Umbilical cord (tissue), 2 donors: Measurements from ENCODE around the gene CEP55. TPM values are rescaled to one million over a fixed set of nuclear protein-coding genes. Genes with fewer than 3 reads are reported as not detected.
"Not testable (repeated sequence)": the region's sequence is repeated elsewhere in the genome, so short reads cannot be mapped to it uniquely, and the experiment has no call there.

ENCODE experiments used
- DNase-seq: peaks from one replicate; pipeline ENCODE4 v3.0.0-alpha.2; 2015; ENCODE audit warnings: low spot score
- total RNA-seq: library from RNA; depleted of rRNA; stranded (reverse); fragments of >200 nt; gene quantifications from one replicate; pipeline ENCODE4 v1.2.3, GENCODE V29; 2014; ENCODE audit warnings: low replicate concordance; ENCODE audit not compliant: insufficient read depth

CEP55 gene
- total RNA-seq: 8.7 TPM

DNA sequence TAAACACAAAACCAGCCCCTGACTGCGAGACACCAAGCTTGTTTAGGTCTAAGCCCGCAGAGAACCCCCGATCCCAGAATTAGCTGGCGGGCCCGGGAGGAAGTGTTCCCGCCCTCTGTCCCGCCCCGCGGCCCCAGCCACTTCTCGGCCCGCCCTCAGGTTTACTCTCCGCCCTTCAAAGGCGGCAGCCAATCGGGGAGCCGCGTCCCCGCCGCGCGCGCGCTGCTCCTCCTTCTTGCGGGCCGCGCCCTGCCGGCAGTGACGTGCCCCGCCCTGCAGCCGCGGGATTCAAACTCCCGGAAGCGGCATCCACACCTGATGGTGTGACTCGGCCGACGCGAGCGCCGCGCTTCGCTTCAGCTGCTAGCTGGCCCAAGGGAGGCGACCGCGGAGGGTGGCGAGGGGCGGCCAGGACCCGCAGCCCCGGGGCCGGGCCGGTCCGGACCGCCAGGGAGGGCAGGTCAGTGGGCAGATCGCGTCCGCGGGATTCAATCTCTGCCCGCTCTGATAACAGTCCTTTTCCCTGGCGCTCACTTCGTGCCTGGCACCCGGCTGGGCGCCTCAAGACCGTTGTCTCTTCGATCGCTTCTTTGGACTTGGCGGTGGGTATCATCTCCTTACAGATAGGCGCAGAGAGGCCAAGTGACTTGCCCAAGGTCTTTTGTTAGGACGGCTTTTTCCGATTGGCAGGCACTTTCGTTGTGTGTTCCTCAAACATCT lies at the start of gene CEP55:
Gene CEP55 (plus strand): TSS at position 291 of the 720 bp plus-strand sequence. CDS start 3,440 bp downstream, outside the sequence.
- DNase-seq: peak; percentile 97

DNA sequence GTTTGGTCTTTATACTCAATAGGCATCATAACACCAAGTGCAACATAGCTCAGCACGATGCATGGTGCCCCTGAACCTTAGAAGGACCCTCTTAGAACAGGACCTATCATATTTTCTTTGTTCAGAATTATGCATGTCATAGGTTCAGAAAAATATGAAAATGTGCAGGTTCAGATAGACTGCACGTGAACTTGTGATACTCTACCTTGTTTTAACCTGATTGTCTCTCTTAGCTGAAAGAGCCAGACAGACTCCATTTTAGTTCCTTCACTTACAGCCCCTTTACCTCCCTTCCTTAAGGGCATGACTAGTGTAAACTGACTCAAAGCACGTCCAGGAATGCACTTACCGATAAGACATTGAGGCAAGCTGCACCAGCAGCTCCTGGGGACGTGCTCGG lies 49.4 kb upstream of the CEP55 start:
- DNase-seq: no peak

DNA sequence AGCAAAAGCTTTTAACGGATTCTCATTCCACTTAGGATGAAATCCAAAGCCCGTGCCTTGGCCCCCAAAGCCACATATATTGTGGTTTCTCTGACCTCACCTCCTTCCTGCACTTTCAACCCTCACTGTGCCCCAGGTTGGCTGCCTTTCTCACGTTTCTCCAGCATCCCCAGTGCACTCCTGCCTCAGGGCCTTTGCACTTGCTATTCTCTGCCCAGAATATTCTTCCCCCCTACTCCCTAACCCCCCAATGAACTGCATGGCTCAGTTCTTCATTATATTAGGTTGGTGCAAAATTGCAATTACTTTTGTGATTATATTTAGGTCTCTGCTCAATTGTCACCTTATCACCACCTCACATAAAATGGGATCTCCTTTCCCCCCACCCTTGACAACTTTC lies 48.4 kb upstream of the CEP55 start:
- no peak for DNase-seq

DNA sequence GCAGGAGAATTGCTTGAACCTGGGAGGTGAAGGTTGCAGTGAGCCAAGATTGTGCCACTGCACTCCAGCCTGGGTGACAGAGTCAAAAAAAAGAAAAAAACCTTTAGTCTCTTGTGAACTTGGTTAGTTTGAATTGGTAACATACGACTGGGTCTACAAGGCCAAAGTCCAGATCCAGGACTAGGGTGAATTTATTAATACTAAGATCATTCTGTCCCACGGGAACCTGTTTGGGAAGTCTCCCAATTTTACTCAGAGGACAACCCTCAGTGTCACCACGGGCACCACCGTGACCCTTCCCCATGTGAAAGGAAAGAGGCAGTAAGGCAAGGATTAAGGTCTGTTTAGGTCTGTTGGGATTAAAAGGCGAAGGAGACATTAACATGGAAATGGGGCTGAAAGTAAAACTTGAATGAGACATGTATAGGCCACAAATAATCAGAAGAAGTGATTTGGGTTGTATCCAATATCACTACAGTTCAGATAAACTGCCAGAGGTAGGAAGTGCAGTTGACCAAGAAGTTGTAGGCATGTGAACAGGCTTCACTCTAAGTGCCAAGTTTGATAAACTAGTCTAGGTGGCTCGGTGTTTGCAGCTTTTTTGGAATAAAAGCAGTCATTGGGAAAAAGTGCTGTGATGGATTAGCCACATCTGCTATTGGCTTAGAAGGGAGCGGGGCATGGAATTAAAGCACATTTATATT lies 45.0 kb upstream of the CEP55 start:
- no peak for DNase-seq

DNA sequence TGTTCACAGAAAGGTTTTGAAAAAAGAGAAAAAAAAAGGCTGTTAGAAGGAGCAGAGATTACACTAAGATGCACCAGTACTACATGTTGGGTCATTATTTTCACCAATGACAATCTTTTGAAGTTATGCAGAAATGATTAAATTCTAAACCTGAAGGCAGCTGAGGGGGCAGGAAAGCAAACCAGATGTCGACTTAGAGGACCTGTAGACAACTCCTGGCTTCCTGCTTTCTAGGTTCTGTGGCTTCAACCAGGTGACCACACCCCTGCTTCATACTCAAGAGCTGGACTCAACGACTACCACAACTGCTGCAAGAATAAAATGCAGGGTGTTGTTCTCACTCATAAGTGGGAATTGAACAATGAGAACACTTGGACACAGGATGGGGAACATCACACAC lies 44.3 kb upstream of the CEP55 start:
- DNase-seq: no peak

DNA sequence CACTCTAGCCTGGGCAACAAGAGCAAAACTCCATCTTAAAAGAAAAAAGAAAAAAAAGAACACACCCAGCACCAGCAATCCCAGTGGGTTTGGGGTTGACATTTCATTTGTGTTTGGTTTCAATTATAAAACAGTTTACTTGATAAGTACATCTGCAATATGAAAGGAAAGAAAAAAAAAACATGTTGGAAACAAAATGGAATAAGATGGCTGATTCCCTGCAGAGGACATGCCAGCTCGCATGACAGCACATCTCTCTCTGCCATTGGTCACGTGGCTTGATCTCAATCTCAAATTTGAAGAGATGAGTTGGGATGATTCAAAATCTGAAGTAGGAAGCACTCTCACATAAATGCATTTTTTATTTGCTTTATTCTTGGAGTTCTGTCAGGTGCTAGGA lies 42.3 kb upstream of the CEP55 start:
- DNase-seq: no peak

DNA sequence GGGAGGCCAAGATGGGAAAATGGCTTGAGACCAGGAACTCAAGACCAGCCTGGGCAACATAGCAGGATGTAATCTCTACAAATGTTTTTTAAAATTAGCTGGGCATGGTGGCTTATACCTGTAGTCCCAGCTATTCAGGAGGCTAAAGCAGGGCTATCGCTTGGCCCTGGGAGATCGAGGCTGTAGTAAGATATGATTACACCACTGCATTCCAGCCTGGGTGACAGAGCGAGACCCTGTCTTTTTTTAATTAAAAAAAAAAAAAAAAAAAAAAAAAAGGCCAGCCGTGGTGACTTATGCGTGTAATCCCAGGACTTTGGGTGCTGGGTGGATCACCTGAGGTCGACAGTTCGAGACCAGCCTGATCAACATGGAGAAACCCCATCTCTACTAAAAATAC lies 41.7 kb upstream of the CEP55 start:
- DNase-seq: no peak

DNA sequence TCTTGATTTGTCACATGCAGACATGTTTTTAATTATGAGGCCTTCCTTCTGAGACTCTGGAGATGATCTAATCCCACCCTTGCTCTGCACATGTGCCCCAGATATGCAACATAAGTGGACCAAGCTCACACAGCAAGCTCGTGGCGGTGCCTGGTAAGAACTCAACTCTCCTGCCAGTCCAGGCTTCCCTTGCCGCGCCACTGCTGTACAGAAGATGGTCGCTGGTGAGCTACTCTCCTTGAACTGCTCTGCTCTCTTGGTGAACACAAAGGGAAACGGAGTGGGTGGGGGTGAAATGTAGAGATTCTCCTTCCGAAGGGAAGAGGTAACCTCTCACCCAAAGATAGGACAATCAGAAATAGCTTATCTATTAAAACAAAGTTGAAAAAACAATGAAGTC lies 39.9 kb upstream of the CEP55 start:
- DNase-seq: no peak

DNA sequence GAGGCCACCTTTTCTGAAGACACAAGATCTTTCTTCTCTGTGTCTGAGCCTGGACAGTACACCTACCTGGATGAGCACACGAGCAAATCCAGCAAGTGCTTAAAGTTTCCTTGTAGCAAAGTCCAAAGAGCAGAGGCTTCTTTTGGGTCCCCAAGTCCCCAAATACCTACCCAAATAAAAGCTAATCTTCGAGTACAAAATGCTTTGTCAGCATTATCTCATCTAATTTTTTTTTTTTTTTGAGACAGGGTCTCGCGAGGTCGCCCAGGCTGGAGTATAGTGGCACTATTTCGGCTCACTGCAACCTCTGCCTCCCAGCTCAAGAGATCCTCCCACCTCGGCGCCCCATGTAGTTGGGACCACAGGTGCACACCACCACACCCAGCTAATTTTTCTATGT lies 38.9 kb upstream of the CEP55 start:
- no peak for DNase-seq

DNA sequence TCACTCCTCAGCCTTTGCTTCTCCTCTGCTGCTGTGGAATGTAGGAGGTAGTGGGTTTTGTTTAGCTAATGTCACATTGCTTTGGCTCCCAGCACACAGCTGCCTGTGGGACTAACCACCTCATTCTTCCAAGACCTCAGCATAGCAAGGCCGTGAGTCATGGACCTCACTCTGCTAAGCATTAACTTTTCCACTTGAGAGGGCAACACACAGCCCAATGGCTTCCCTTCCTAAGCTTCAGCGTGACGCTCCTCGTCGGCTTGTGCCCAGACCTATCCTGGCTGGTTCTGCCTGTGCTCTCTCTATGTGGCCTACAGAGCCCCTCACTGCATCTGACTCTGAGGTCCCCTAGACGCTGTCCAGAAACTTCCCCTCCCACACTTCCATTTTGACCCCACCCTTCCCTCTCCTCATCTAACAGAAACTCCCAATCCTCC lies 37.6 kb upstream of the CEP55 start:
- peak; percentile 98 for DNase-seq

DNA sequence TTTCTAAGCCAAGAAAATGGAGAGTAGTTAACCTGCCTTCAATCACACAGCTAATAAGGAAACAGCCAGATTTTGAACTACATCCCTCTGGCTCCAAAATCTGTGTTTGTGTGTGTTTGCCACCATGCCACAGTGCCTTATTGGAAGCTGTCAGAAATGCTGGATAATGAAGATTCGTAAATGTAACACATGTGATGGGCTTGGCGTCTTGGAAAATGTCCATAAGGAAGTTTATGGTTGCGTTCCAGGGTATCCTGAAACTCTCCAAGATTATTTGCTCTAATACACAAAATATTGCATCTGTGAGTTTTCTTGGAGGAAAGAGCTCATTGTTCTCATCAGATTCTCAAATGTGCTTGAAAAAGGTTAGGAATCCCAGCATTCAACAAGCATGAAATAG lies 36.9 kb upstream of the CEP55 start:
- no peak for DNase-seq

DNA sequence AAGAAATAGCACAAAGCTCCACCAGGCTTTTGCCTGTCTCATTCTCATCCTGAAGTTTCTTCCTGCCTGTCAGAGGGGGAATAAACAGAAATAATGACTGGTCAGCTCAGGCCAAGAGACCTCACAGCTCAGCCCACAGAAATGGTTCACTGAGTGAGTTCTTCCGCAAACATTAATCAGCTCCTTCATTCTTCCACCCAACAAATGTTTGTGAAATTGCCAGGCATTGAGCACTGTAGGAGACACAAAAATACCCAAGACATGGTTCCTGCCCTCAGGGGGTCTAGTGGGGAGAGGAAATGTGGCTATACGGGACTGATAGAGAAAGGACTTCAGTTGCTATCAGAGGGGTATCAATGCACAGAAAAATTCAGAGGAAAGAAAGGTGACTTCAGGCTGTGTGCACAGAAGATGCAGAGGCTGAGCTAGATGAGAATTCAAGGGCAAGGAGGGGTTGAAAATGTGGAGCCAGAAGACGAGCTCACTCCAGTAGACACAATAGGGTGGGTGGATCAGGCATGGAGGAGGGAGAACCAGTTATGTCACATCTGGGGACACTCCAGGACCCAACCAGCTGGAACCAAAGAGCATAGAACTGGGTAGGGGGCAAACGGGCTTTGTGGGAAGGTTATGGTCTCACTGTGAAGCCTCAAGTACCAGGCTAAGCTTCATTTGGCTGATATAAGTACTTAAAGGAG lies 35.2 kb upstream of the CEP55 start:
- no peak for DNase-seq

DNA sequence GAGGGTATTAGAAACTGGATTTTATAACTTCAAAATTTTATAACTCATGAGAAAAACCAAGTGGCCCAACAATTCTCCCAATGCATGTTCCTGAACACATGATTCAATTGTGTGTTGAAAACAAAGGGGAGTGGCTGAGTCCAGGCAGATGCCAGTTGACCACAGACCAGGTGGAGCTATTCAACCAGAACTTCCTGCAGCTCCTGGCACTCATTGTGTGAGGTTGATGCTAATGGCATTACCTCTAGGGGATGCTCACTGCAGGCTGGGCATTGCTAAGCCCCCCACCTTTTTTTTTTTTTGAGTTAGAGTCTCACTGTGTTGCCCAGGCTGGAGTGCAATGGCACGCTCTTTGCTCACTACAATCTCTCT lies 34.6 kb upstream of the CEP55 start:
- DNase-seq: no peak

DNA sequence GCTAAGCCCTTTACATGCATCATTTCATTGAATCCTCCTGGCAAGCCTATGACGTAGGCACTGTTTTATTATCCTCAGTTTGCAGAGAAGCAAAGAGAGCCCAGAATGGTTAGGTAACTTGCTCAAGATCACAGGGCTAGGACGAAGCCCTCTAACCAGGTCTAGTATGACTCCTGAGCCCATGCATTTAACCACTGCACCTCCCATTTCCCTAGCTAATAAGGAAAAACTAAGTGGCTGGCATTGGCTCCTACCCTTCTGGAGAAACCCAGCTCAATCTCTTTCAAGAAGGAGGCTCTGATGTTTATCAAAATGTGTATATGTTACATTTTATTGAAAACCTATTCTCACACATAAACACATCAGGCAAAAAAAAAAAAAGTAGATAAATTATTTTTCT lies 34.0 kb upstream of the CEP55 start:
- no peak for DNase-seq

DNA sequence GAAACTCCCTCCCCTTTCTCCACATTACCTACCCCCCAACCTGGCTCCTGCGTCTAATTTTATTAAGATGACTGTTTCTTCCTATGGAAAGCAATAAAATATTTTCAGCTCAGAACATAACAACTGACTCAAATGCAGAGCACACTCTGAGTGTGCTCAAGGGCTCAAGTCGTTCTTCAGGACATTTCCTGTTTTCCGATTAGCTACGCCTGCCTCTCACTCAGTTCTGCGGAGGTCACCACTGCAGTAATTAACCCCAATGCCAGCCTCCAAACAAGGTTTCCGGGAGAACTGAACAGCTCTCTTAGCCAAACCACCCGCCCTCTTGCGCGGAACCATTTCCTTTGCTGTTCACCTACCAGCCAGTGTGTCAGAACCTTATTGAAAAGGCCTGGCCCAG lies 33.5 kb upstream of the CEP55 start:
- peak; percentile 71 for DNase-seq

DNA sequence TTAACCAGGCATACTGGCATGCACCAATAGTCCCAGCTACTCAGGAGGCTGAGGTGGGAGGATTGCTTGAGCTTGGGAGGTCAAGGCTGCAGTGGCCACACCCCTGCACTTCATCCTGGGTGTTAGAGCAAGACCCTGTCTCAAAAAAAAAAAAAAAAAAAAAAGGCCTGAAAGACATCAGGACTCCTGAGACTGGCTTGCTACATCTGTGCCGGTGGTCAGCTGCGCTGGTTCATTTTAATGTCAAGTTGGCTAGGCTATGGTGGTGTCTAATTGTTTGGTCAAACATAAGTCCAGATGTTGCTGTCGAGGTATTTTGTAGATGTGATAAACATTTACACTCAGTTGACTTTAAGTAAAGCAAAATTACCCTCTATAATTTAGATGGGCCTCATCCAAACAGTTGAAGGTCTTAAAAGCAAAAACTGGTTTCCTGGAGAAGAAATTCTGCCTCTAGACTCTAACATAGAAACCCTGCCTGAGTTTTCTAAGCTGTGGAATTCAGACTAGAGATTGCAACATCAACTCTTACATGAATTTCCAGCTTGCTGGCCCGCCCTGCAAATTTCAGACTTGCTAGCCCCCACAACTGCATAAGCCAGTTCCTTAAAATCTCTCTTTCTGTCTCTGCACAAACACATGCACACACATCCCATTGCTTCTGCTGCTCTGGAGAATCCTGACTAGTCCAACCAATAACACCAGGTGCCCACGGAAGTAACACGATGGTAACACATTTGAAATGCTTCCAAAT lies 32.5 kb upstream of the CEP55 start:
- DNase-seq: peak; percentile 80

DNA sequence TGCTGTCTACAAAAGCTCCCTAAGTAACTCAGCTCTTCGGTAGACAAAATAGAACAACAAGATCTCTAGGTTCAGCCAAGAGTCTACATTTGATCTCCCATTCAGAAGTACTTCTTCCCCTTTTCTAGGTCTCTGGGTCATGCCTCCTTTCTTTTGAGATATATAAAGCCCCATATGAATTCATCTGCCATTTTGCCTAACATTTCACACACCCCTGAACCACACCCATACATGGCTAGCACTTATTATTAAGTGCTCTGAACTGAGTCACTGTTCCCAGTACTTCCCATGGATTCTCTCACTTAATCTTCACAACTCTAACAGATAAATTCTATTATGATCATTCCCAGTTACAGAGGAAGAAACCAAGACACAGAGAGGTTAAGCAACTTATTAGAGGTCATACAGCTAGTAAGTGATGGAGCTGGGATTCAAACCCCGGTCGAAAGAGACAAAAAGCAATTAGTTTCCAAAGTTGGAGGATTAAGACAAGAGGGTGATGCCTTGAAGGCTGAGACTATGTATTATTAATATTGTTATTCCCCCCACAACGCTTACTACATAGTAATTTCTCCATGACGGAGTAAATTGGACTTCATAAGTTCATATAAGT lies 31.5 kb upstream of the CEP55 start:
- no peak for DNase-seq

DNA sequence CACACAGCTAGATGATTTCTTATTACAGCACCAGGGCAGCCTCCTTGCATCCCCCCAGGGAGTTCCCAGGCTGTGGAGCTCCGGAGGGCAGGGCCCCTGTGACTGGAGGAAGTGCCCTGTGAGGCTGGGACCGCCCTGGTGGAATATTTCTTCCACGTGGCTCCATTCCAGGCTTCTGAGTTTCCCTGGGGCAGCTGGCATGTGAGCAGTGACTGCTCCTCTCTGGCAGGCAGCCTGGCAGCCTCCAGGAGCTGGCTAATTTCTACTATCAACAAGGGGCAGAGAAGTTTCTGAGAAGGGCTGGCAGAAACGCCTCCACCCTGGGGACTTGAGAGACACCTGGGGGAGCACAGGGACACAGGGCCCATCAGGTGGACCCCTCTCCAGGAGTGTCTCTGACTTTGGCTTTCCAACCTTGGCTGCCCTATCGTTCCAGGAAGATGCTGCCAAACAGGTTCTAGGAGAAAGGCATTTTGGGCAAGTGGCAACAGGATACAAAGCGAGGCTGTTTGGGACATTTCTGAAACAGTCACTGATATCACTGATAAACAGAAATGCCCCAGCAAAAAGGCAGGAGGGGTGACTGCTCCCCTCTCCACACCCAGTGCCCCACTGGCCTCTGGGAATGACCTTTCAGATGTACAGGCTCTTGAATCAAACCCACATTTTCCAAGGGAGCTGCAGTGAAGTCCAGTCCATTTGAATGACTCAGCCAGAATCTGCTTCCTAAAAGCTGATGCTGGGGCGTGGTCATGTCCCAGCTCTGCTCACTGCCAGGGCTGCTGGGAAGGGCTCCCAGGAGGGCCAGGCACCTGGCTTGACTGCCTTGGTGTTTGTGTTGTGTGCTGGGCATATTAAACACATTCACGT lies 30.4 kb upstream of the CEP55 start:
- peak; percentile 91 for DNase-seq

DNA sequence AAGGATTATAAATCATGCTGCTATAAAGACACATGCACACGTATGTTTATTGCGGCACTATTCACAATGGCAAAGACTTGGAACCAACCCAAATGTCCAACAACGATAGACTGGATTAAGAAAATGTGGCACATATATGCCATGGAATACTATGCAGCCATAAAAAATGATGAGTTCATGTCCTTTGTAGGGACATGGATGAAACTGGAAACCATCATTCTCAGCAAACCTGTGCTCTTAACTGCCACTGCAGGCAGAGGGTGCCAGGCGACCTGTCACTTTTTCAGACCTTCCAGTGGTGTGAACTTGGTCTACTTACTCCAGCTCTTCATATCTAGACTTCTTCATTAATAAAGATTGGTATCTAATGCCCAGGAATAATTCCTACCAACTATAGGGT lies 28.8 kb upstream of the CEP55 start:
- DNase-seq: not testable (repeated sequence)

DNA sequence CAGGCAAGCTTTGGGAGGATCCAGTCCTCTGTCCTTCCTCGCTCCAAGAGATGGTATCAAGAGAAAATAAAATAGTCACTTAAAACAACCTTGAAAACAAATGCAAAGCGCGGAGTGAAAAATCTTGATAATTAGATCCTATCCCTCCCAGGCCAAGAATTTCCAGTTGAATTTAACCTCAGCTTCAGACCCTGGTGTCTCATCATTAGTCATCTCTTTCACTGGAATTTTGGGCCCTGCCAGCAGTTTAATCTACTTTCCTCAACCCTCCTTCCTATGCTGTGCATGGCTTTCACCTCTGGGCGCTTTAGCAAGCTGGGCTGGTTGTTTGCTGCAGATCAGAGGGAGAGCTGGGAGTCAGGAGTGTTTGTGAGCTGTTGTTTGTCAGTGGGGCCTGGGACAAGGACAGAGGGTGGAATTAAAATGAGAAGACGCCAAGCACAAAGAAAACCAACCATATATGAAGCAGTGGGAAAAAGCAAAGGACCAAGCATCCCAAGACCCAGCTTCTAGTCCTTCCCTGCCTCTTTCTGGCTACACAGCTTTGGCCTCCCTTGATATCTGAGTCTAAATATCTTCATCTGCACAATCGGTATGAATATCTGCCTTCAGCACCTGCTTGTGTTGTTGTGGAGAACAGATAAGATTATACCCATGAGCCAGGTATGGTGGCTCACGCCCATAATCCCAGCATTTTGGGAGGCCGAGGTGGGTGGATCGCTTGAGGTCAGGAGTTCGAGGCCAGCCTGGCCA lies 27.8 kb upstream of the CEP55 start:
- DNase-seq: peak; percentile 89
